ENCODE results near the gene ANKRD45.
A peak's percentile ranks its signal among the peaks of the same experiment; 100 is the strongest.
"Not testable (repeated sequence)": the region's sequence is repeated elsewhere in the genome, so short reads cannot be mapped to it uniquely, and the experiment has no call there.

Gene ANKRD45

GRCh38 chr1:173580658-173581057, 89.0 kb downstream of the ANKRD45 start:
- TF ChIP-seq, protein P1, sequence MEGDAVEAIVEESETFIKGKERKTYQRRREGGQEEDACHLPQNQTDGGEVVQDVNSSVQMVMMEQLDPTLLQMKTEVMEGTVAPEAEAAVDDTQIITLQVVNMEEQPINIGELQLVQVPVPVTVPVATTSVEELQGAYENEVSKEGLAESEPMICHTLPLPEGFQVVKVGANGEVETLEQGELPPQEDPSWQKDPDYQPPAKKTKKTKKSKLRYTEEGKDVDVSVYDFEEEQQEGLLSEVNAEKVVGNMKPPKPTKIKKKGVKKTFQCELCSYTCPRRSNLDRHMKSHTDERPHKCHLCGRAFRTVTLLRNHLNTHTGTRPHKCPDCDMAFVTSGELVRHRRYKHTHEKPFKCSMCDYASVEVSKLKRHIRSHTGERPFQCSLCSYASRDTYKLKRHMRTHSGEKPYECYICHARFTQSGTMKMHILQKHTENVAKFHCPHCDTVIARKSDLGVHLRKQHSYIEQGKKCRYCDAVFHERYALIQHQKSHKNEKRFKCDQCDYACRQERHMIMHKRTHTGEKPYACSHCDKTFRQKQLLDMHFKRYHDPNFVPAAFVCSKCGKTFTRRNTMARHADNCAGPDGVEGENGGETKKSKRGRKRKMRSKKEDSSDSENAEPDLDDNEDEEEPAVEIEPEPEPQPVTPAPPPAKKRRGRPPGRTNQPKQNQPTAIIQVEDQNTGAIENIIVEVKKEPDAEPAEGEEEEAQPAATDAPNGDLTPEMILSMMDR (IDR thresholded peaks at IDR 0.05; ENCODE audit: insufficient read depth, missing control alignments): no peak
- FAIRE-seq (no peak), DNase-seq (ENCODE audit: insufficient read length, low spot score) (no peak)

- FAIRE-seq: peak; percentile 87
- TF ChIP-seq, protein P1 (IDR thresholded peaks at IDR 0.05; ENCODE audit: insufficient read depth, missing control alignments): no peak
- no peak for DNase-seq (ENCODE audit: insufficient read length, low spot score)
These were observed 89.6 kb downstream of the ANKRD45 start for GRCh38 chr1:173580071-173580470.

DNA sequence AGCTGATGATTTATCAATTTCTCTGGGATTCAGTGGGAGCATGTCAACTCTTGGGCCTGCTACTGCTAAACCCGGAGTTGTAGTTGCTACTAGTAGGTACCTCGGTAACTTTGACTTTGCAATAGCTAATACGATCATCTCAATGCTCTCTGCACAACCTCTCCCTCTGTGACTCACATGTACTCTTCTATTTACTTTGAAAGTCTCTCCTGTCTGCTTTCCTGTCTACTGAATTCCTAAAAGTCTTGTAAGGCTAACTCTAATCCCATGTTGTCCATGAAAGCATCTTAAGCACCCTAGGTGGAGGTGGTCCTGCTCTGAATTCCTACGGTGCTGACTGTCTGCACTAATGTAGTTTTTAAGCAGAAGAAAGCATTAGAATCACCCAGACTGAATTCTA, 96.1 kb downstream of the ANKRD45 start:
- DNase-seq (ENCODE audit: insufficient read length, low spot score) (no peak), FAIRE-seq (no peak)
- TF ChIP-seq, protein P1 (IDR thresholded peaks at IDR 0.05; ENCODE audit: insufficient read depth, missing control alignments): no peak

GRCh38 chr1:173572201-173572873, 97.3 kb downstream of the ANKRD45 start:
- no peak for DNase-seq (ENCODE audit: insufficient read length, low spot score)
- TF ChIP-seq, protein P1 (IDR thresholded peaks at IDR 0.05; ENCODE audit: insufficient read depth, missing control alignments): no peak
- peak; percentile 6 for FAIRE-seq

DNA sequence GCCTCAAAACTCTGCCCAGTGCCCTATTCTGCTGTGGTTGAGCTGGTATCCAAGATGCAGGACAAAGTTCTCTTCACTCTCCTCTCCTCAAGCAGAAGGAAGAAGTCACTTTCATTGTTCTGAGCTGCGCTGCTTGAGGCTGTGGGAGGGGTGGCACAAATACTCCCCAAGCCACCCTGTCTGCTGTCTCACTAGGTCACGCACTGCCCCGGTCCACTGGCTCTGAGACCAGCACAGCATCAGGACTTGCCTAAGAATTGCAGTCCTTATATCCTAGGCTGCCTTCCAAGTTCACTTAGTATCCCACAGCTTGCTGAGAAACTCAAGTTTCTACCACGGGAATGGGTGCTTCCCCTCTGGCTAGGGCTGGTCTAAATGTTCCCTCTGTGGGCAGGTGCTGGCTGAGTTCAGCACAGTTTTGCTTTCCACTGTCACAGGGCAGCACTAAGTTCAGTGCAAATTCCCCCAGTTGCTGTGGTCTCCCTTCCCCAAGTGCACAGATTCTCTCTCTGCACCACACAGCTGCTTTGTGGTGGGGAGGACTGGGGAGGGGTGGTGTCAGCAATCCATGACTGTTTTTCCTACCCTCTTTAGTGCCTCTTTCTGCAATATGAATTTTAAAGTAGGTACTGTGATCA, 99.2 kb downstream of the ANKRD45 start:
- DNase-seq (ENCODE audit: insufficient read length, low spot score): no peak
- TF ChIP-seq, protein P1 (IDR thresholded peaks at IDR 0.05; ENCODE audit: insufficient read depth, missing control alignments): no peak
- no peak for FAIRE-seq

- no peak for DNase-seq (ENCODE audit: insufficient read length, low spot score)
- FAIRE-seq: no peak
- TF ChIP-seq, protein P1 (IDR thresholded peaks at IDR 0.05; ENCODE audit: insufficient read depth, missing control alignments): no peak
These were observed 101.2 kb downstream of the ANKRD45 start for GRCh38 chr1:173568483-173568882.

- not testable (repeated sequence) for DNase-seq (ENCODE audit: insufficient read length, low spot score)
- FAIRE-seq: peak; percentile 66
These were observed 105.8 kb downstream of the ANKRD45 start for GRCh38 chr1:173563846-173564245.
